ENCODE results near the gene STX18.

DNA sequence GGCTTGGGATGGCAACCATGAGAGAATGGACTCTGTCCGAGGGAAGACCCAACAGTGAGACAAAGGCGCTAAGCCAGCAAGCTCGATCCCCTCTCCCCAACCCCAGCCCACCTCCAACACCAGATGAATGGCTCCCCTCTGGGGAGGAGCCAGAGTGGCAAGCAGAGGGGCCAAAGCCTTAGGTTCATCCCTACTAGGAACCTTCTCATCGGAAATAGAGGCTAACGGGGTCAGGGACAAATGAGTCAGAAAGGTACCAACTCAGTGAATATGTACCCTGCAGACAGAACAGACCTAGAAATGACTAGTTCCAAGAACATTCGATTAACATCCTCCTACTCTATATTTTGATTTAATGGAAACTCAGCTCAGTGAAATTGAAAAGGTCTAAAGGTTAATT is 81.1 kb downstream of the STX18 start:
- no peak for TF ChIP-seq POLR2AphosphoS5 (IDR thresholded peaks at IDR 0.05)
- TF ChIP-seq, protein P1, sequence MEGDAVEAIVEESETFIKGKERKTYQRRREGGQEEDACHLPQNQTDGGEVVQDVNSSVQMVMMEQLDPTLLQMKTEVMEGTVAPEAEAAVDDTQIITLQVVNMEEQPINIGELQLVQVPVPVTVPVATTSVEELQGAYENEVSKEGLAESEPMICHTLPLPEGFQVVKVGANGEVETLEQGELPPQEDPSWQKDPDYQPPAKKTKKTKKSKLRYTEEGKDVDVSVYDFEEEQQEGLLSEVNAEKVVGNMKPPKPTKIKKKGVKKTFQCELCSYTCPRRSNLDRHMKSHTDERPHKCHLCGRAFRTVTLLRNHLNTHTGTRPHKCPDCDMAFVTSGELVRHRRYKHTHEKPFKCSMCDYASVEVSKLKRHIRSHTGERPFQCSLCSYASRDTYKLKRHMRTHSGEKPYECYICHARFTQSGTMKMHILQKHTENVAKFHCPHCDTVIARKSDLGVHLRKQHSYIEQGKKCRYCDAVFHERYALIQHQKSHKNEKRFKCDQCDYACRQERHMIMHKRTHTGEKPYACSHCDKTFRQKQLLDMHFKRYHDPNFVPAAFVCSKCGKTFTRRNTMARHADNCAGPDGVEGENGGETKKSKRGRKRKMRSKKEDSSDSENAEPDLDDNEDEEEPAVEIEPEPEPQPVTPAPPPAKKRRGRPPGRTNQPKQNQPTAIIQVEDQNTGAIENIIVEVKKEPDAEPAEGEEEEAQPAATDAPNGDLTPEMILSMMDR (IDR thresholded peaks at IDR 0.05), result no peak
